GM19452 (cell line): ENCODE data around the gene CWH43.
"Not testable (repeated sequence)": the region's sequence is repeated elsewhere in the genome, so short reads cannot be mapped to it uniquely, and the experiment has no call there.

Source experiments
- ATAC-seq: cut with Tn5 transposase; IDR thresholded peaks from one replicate; pipeline ENCODE4 v1.9.1; 2021; ENCODE audit not compliant: unreplicated experiment

CWH43 gene

GRCh38 chr4:48974979-48975640 is 11.0 kb upstream of the CWH43 start:
- ATAC-seq: no peak

GRCh38 chr4:48976041-48976440 is 10.0 kb upstream of the CWH43 start:
- no peak for ATAC-seq

- ATAC-seq: no peak
These were observed 6.0 kb upstream of the CWH43 start for GRCh38 chr4:48979914-48980579.

- ATAC-seq: not testable (repeated sequence)
These were observed 2.1 kb upstream of the CWH43 start for GRCh38 chr4:48984005-48984404.

GRCh38 chr4:48985602-48985975 is 486 bp upstream of the CWH43 start:
- no peak for ATAC-seq

GRCh38 chr4:48986654-48987164 is 634 bp downstream of the CWH43 start:
- no peak for ATAC-seq

- ATAC-seq: no peak
These were observed 3.6 kb downstream of the CWH43 start for GRCh38 chr4:48989461-48990203.

- ATAC-seq: no peak
These were observed 5.3 kb downstream of the CWH43 start for GRCh38 chr4:48991357-48991756.

GRCh38 chr4:48997962-48998361 is 11.9 kb downstream of the CWH43 start:
- no peak for ATAC-seq

- ATAC-seq: no peak
These were observed 12.4 kb downstream of the CWH43 start for GRCh38 chr4:48998440-48998839.

GRCh38 chr4:49000806-49001205 is 14.7 kb downstream of the CWH43 start:
- ATAC-seq: no peak

GRCh38 chr4:49002931-49003330 is 16.9 kb downstream of the CWH43 start:
- no peak for ATAC-seq

GRCh38 chr4:49018718-49019295 is 32.7 kb downstream of the CWH43 start:
- ATAC-seq: no peak

- ATAC-seq: no peak
These were observed 46.5 kb downstream of the CWH43 start for GRCh38 chr4:49032440-49033161.

- ATAC-seq: no peak
These were observed 50.5 kb downstream of the CWH43 start for GRCh38 chr4:49036528-49036927.

- no peak for ATAC-seq
These were observed 58.2 kb downstream of the CWH43 start for GRCh38 chr4:49044270-49044669.

- ATAC-seq: no peak
These were observed 72.2 kb downstream of the CWH43 start for GRCh38 chr4:49058306-49058705.

GRCh38 chr4:49063670-49064069 is 77.6 kb downstream of the CWH43 start:
- ATAC-seq: no peak

GRCh38 chr4:49072196-49072595 is 86.1 kb downstream of the CWH43 start:
- not testable (repeated sequence) for ATAC-seq

- ATAC-seq: not testable (repeated sequence)
These were observed 105.8 kb downstream of the CWH43 start for GRCh38 chr4:49091883-49092282.

- peak; percentile 50 for ATAC-seq
These were observed 106.6 kb downstream of the CWH43 start for GRCh38 chr4:49092608-49093135.
